ENCODE data around the gene TLR8.

Gene TLR8

GRCh38 chrX:12906046-12906761 is at the start of gene TLR8:
TSS of gene TLR8 (plus strand) at chrX:12906620. CDS start at chrX:12906707, 87 bp downstream.
- DNase-seq = no peak

DNA sequence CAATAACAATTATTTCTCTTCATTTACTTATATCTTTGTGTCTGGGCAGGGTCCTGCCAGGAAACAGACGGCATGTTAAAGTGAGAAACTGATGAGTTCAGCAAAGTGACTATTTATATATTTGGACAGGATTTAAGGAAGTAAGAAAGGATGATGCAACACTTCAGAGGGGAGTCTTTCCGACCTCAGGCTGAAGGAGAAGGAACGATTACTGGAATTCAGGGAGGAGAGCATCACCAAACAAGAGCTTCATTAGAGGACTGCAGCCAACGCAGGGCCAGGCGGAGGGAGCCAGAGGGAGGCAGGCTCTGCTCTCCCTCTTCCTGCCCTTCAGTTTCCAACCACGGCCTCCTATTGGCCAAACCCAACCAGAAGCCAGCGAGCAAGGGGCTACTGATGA is 41.1 kb upstream of the TLR8 start:
- no peak for DNase-seq

- no peak for DNase-seq
These were observed 39.7 kb upstream of the TLR8 start, which contains the start of gene TLR7 for GRCh38 chrX:12866451-12867377. TSS of gene TLR7 (plus strand) at chrX:12867072. CDS start at chrX:12867579, 507 bp downstream.

- DNase-seq = no peak
These were observed 38.7 kb upstream of the TLR8 start for GRCh38 chrX:12867685-12868084.

GRCh38 chrX:12868747-12869146 is 37.7 kb upstream of the TLR8 start:
- DNase-seq = no peak

GRCh38 chrX:12871257-12871656 is 35.2 kb upstream of the TLR8 start:
- no peak for DNase-seq

DNA sequence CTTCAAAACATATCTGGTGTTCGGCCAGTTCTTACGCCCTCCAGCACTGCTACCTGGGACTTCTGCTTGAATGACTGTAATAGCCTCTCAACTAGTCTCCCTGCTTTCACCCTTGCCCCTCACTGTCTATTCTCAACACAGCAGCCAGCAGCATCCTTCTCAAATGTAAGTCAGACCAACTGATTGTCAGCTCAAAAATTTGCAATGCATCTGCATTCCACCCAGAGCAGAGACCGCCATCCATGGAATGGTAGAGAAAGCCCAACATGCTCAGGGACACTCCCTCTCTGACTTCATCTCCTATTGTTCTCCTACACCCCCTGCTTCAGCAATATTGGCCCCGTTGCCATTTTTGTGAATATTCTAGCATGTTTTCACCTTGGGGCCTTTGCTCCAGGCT is 33.7 kb upstream of the TLR8 start:
- no peak for DNase-seq

- no peak for DNase-seq
These were observed 31.8 kb upstream of the TLR8 start for GRCh38 chrX:12874581-12874980.

DNA sequence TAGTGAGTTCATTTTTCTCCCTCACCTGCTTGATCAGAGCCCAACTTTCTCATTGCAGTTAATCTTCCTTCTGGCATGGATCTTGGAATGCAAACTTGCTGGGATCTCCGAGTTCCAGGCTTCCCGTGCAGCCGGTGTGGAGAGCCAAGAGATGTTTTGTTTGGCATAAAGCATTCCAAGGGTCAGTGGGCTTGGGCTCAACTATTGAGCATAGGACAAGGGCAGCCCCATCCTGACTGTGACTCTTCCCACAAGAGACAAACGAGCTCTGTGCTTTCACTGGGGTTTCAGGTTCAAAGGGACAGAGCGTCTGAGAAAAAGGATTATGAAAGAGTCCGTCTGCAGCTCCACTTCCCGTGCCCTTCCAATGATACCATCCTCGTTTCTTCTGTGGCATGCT is 29.0 kb upstream of the TLR8 start:
- no peak for DNase-seq

GRCh38 chrX:12878536-12878935 is 27.9 kb upstream of the TLR8 start:
- DNase-seq = no peak

- DNase-seq = no peak
These were observed 24.5 kb upstream of the TLR8 start for GRCh38 chrX:12881914-12882313.

- no peak for DNase-seq
These were observed 20.9 kb upstream of the TLR8 start for GRCh38 chrX:12885508-12885907.

DNA sequence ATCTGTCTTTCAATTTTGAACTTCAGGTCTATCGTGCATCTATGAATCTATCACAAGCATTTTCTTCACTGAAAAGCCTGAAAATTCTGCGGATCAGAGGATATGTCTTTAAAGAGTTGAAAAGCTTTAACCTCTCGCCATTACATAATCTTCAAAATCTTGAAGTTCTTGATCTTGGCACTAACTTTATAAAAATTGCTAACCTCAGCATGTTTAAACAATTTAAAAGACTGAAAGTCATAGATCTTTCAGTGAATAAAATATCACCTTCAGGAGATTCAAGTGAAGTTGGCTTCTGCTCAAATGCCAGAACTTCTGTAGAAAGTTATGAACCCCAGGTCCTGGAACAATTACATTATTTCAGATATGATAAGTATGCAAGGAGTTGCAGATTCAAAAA is 19.9 kb upstream of the TLR8 start:
- no peak for DNase-seq

GRCh38 chrX:12887141-12887540 is 19.3 kb upstream of the TLR8 start:
- DNase-seq = no peak

DNA sequence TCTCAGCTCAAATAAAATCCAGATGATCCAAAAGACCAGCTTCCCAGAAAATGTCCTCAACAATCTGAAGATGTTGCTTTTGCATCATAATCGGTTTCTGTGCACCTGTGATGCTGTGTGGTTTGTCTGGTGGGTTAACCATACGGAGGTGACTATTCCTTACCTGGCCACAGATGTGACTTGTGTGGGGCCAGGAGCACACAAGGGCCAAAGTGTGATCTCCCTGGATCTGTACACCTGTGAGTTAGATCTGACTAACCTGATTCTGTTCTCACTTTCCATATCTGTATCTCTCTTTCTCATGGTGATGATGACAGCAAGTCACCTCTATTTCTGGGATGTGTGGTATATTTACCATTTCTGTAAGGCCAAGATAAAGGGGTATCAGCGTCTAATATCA is 18.7 kb upstream of the TLR8 start:
- no peak for DNase-seq

DNA sequence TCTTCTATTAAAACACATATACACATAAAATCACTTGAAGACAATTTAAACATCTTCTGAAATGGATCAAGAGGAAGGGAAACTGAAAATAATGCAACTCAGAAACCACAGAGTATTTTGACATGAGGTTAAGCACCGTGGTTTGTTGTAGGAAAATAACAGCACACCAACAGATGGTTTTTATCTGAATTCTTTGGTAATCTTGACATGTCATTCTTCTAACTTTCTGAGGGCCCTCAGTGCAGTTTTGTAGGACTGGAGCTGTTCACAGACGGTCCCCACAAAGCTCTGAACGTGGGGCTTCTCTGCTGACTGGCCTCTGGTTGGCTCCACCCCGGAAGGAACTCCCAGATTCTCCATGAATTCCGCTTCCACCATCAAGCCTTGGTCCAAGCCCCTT is 16.0 kb upstream of the TLR8 start:
- DNase-seq = no peak

- no peak for DNase-seq
These were observed 15.2 kb upstream of the TLR8 start for GRCh38 chrX:12891171-12891570.

DNA sequence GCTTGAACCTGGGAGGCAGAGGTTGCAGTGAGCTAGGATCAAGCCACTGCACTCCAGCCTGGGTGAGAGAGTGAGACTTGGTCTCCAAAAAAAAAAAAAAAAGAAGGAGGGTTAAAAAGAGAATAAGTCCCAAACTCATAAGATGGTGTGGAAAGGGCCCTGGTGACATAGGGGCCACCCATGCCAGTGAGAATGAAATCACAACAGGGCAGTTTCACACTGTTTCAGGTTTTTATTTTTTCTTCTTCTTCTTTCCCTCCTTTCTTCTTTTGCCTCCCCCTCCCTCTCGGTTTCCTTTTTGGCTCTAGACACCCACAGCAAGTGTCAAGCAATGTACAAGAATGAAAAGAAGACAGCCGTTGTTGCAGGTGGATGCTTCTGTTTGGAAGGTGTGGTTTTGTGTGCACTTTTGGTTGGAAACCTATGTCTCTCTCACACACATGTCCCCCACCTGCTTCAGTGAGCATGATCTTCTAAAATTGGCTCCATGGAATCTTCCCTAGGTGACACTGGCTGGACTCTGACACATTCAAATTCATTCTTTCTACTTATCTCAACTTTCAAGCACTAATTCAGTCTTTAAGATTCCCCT is 14.4 kb upstream of the TLR8 start:
- no peak for DNase-seq

DNA sequence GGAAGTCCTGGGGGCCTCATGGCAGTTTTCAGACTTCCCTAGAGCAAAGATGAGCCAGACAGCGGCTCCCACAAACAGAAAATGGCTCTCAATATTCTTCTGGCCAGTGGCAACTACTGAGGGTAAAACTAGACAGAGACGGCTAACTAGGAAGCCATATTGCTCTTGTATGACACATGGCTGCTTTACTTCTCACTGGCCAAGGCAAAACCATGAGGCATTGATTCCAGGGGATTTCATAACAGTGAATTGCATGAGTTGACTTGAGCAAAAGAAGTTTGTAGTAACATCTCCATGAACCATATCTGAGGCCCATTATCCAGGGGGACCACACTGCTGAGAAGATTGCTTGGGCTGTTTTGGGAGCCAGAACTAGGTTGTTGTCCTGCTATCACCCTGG is 13.7 kb upstream of the TLR8 start:
- no peak for DNase-seq

GRCh38 chrX:12894074-12895030 is 12.1 kb upstream of the TLR8 start:
- no peak for DNase-seq

- no peak for DNase-seq
These were observed 10.6 kb upstream of the TLR8 start for GRCh38 chrX:12895866-12896265.

GRCh38 chrX:12896935-12897334 is 9.5 kb upstream of the TLR8 start:
- DNase-seq = no peak

- DNase-seq = no peak
These were observed 8.3 kb upstream of the TLR8 start for GRCh38 chrX:12898073-12898472.

Measured in NCI-H510A treated with DMSO at 0.1 percent for 48 hours (cell line).